Measurements from ENCODE around the gene B3GNT8.
"Not testable (repeated sequence)": the region's sequence is repeated elsewhere in the genome, so short reads cannot be mapped to it uniquely, and the experiment has no call there.

The B3GNT8 gene

GRCh38 chr19:41435936-41436673 lies 8.9 kb upstream of the B3GNT8 start:
- DNase-seq = no peak

GRCh38 chr19:41435376-41435775 lies 8.2 kb upstream of the B3GNT8 start:
- not testable (repeated sequence) for DNase-seq

- no peak for DNase-seq
These were observed 7.3 kb upstream of the B3GNT8 start for GRCh38 chr19:41434450-41434849.

GRCh38 chr19:41433171-41433570 lies 6.0 kb upstream of the B3GNT8 start:
- no peak for DNase-seq

GRCh38 chr19:41431426-41432386 lies 4.5 kb upstream of the B3GNT8 start:
- no peak for DNase-seq

- no peak for DNase-seq
These were observed 3.7 kb upstream of the B3GNT8 start for GRCh38 chr19:41430922-41431321.

GRCh38 chr19:41428481-41428859 lies 1.3 kb upstream of the B3GNT8 start:
- DNase-seq = no peak

- DNase-seq = peak in 1 of 2 experiments; percentile 25
These were observed 690 bp upstream of the B3GNT8 start for GRCh38 chr19:41427647-41428480.

- DNase-seq = no peak
These were observed 895 bp downstream of the B3GNT8 start for GRCh38 chr19:41426116-41426841.

GRCh38 chr19:41425174-41426115 lies 1.7 kb downstream of the B3GNT8 start:
- DNase-seq = no peak

GRCh38 chr19:41424335-41425173 lies 2.6 kb downstream of the B3GNT8 start:
- DNase-seq = no peak

GRCh38 chr19:41422955-41423354 lies 4.2 kb downstream of the B3GNT8 start:
- DNase-seq = no peak

- no peak for DNase-seq
These were observed 4.7 kb downstream of the B3GNT8 start for GRCh38 chr19:41422456-41422855.

- DNase-seq = no peak
These were observed 5.2 kb downstream of the B3GNT8 start for GRCh38 chr19:41421973-41422372.

GRCh38 chr19:41421314-41421713 lies 5.9 kb downstream of the B3GNT8 start:
- peak; percentile 78 to 83 for DNase-seq

GRCh38 chr19:41420101-41420880 lies 6.9 kb downstream of the B3GNT8 start:
- DNase-seq = no peak

- no peak for DNase-seq
These were observed 10.9 kb downstream of the B3GNT8 start for GRCh38 chr19:41416194-41416674.

- DNase-seq = peak; percentile 87 to 88
These were observed 12.0 kb downstream of the B3GNT8 start for GRCh38 chr19:41415154-41415571.

- DNase-seq = no peak
These were observed 12.7 kb downstream of the B3GNT8 start for GRCh38 chr19:41414461-41414860.

Measured in NCI-H187 (cell line).